HCT116 (cell line): Measurements from ENCODE around the gene INPP5E. TPM values are rescaled to one million over a fixed set of nuclear protein-coding genes. Genes with fewer than 3 reads are reported as not detected.

Experiments
- ATAC-seq: fragments of 200-7000 bp; cut with Tn5 transposase; 2 replicates; pipeline ENCODE4 v1.9.1; 2020; ENCODE audit warnings: mild to moderate bottlenecking, moderate library complexity
- BruUV-seq: library from RNA; stranded (reverse); fragments of 400-500 nt; replicated peaks from 2 replicates; lab custom pipeline; 2021; lab: Mats Ljungman, UMichigan
- CTCF ChIA-PET: fragments of 300-600 bp; sonication (Branson Sonifier 250); formaldehyde crosslinking; loops from one replicate; lab custom pipeline; 2021; ENCODE audit warnings: antibody characterized with exemption; lab: Charles Lee
- POLR2A ChIA-PET: fragments of 300-600, 350-600 bp; sonication (Branson Sonifier 250); formaldehyde crosslinking; loops from one replicate; lab custom pipeline; 2021; ENCODE audit warnings: antibody characterized with exemption; lab: Charles Lee
- RAD21 ChIA-PET, 2 experiments: fragments of 300-600 bp; sonication (Branson Sonifier 250); formaldehyde crosslinking; loops; one replicate each; lab custom pipeline; 2023; ENCODE audit warnings: low total read pairs in 2 of 2; ENCODE audit not compliant: uncharacterized antibody in 2 of 2, unreplicated experiment in 2 of 2, low non-redundant PET in 1 of 2; lab: Charles Lee
- DNase-seq: peaks from one replicate; pipeline ENCODE4 v3.0.0-alpha.2; 2010; ENCODE audit warnings: low read depth, low spot score
- H2AFZ ChIP-seq: fragments of 200-600 bp; shearing (Covaris generic), sonication (generic); 2 replicates; pipeline ENCODE4 v1.6.1; 2017; ENCODE audit warnings: low read depth, mixed run types, mixed read lengths, antibody characterized with exemption, low read length; ENCODE audit not compliant: poor library complexity, severe bottlenecking
- H3K27ac ChIP-seq: 2 replicates; pipeline ENCODE4 v1.5.1; 2012; ENCODE audit warnings: low read depth, low read length
- H3K27me3 ChIP-seq: fragments of 200-600 bp; sonication (generic); 2 replicates; pipeline ENCODE4 v1.6.1; 2016; ENCODE audit warnings: mixed run types, low read length, mixed read lengths; ENCODE audit not compliant: insufficient read depth
- H3K36me3 ChIP-seq, 2 experiments: fragments of 200-500 bp in 1 of 2; fragments of 200-600 bp in 1 of 2; sonication (Bioruptor generic) in 1 of 2; sonication (generic) in 1 of 2; 2 replicates each; pipeline versions ENCODE4 v1.5.1 to v1.6.1; 2014 to 2016; ENCODE audit warnings: low read length in 2 of 2, inconsistent platforms in 1 of 2, mixed read lengths in 1 of 2, mixed run types in 1 of 2; ENCODE audit not compliant: insufficient read depth in 2 of 2, control insufficient read depth in 1 of 2
- H3K4me1 ChIP-seq, 2 experiments: fragments of 200-600 bp in 1 of 2; sonication (generic) in 1 of 2; 2 replicates each; pipeline versions ENCODE4 v1.5.1 to v1.6.1; 2012 to 2017; ENCODE audit warnings: low read length in 2 of 2, inconsistent platforms in 1 of 2, mild to moderate bottlenecking in 1 of 2, mixed read lengths in 1 of 2, mixed run types in 1 of 2, moderate library complexity in 1 of 2; ENCODE audit not compliant: insufficient read depth in 2 of 2, control insufficient read depth in 1 of 2
- H3K4me2 ChIP-seq: fragments of 200-600 bp; sonication (generic); 2 replicates; pipeline ENCODE4 v1.6.1; 2017; ENCODE audit warnings: mixed run types, low read length, mixed read lengths
- H3K4me3 ChIP-seq, 2 experiments: fragments of 200-600 bp in 1 of 2; sonication (generic) in 1 of 2; replicated peaks in 1 of 2; 2 replicates each; pipeline ENCODE4 v1.5.1; 2011 to 2016; ENCODE audit warnings: low read length in 2 of 2, control low read depth in 1 of 2, low read depth in 1 of 2, mild to moderate bottlenecking in 1 of 2, mixed read lengths in 1 of 2, mixed run types in 1 of 2
- H3K79me2 ChIP-seq: fragments of 200-600 bp; sonication (generic); 2 replicates; pipeline ENCODE4 v1.6.1; 2017; ENCODE audit warnings: mild to moderate bottlenecking, mixed run types, low read length, moderate library complexity, mixed read lengths; ENCODE audit not compliant: insufficient read depth
- H3K9ac ChIP-seq: fragments of 200-600 bp; sonication (generic); 2 replicates; pipeline ENCODE4 v1.6.1; 2016; ENCODE audit warnings: low read length, mixed read lengths
- H3K9me2 ChIP-seq: fragments of 200-600 bp; sonication (generic), shearing (Covaris generic); 2 replicates; pipeline ENCODE4 v1.6.1; 2017; ENCODE audit warnings: mixed run types, mild to moderate bottlenecking, moderate library complexity; ENCODE audit not compliant: insufficient read depth
- H3K9me3 ChIP-seq, 2 experiments: fragments of 200-500 bp in 1 of 2; fragments of 200-600 bp in 1 of 2; sonication (Bioruptor generic) in 1 of 2; sonication (generic) in 1 of 2; 2 replicates each; pipeline ENCODE4 v1.6.1; 2014 to 2017; ENCODE audit warnings: low read length in 2 of 2, mixed read lengths in 2 of 2, inconsistent platforms in 1 of 2, low read depth in 1 of 2, mild to moderate bottlenecking in 1 of 2, mixed run types in 1 of 2, moderate library complexity in 1 of 2; ENCODE audit not compliant: control insufficient read depth in 1 of 2, insufficient read depth in 1 of 2
- H4K20me1 ChIP-seq: fragments of 200-600 bp; sonication (generic), shearing (Covaris generic); 2 replicates; pipeline ENCODE4 v1.6.1; 2017; ENCODE audit warnings: mixed run types, mild to moderate bottlenecking, moderate library complexity; ENCODE audit not compliant: insufficient read depth
- ATF3 ChIP-seq: IDR thresholded peaks from 2 replicates; pipeline ENCODE4 v1.6.1; 2012
- EZH2 ChIP-seq: fragments of 200-600 bp; sonication (generic); IDR thresholded peaks from 2 replicates; pipeline ENCODE4 v1.6.1; 2017; ENCODE audit warnings: antibody characterized with exemption, mixed run types
- EZH2phosphoT487 ChIP-seq: fragments of 200-600 bp; IDR thresholded peaks from 2 replicates; pipeline ENCODE4 v1.6.1; 2018; ENCODE audit warnings: antibody characterized with exemption, borderline replicate concordance
- POLR2A ChIP-seq: IDR thresholded peaks from 2 replicates; pipeline ENCODE4 v1.7.0; 2011; ENCODE audit warnings: borderline replicate concordance; ENCODE audit not compliant: insufficient read depth, insufficient read length; ENCODE audit errors: extremely low read depth
- POLR2AphosphoS5 ChIP-seq: IDR thresholded peaks from 2 replicates; pipeline ENCODE4 v1.6.1; 2011; ENCODE audit warnings: mild to moderate bottlenecking, low read depth, low read length, moderate library complexity
- RAD21 ChIP-seq: IDR thresholded peaks from 2 replicates; pipeline ENCODE4 v1.6.1; 2012; ENCODE audit warnings: low read depth, mild to moderate bottlenecking
- ZBTB33 ChIP-seq: IDR thresholded peaks from 2 replicates; pipeline ENCODE4 v1.6.1; 2011; ENCODE audit warnings: mild to moderate bottlenecking, low read length, moderate library complexity; ENCODE audit not compliant: insufficient replicate concordance; ENCODE audit errors: extremely low read depth
- ZFX ChIP-seq: fragments of 450-650 bp; IDR thresholded peaks from 2 replicates; pipeline ENCODE4 v1.6.1; 2017
- intact Hi-C: fragments of 100-400 bp; cut with micrococcal nuclease; formaldehyde crosslinking; loops from 2 replicates; pipeline ENCODE4 v1.10.0; 2022
- total RNA-seq: library from RNA; stranded (reverse); gene quantifications from one replicate; pipeline ENCODE4 v1.2.1, GENCODE V29; 2021; ENCODE audit not compliant: unreplicated experiment
- TF ChIP-seq, protein P1 (sequence below), 3 experiments: fragments of 200-600 bp in 1 of 3; sonication (generic) in 1 of 3; IDR thresholded peaks in 2 of 3; conservative IDR thresholded peaks in 1 of 3; 2 replicates each; pipeline ENCODE4 v1.5.1; 2012 to 2017; ENCODE audit warnings: low read depth in 2 of 3, low read length in 2 of 3, antibody characterized with exemption in 1 of 3, borderline replicate concordance in 1 of 3, control low read depth in 1 of 3, mild to moderate bottlenecking in 1 of 3, mixed read lengths in 1 of 3, mixed run types in 1 of 3, moderate library complexity in 1 of 3; ENCODE audit not compliant: insufficient read depth in 1 of 3

Gene INPP5E
- total RNA-seq, 1 experiment from 2014 or later = 23.8 TPM

- no peaks in the 10 kb centered on the region for H3K9me3 ChIP-seq
- no peak overlapping the region for H3K9ac ChIP-seq
- intact Hi-C loops = no loop called here
- no peak overlapping the region for H3K4me3 ChIP-seq
- ChIA-PET CTCF (no interaction called here), RAD21 (no interaction called here), POLR2A (no interaction called here)
- H2AFZ ChIP-seq = no peak overlapping the region
- ATAC-seq = no peak
- peaks cover 58% of the 10 kb centered on the region for H3K79me2 ChIP-seq
- peaks cover 39 to 53% of the 10 kb centered on the region in 2 experiments for H3K36me3 ChIP-seq
- peaks cover 7 to 16% of the 10 kb centered on the region in 2 experiments for H3K4me1 ChIP-seq
- DNase-seq = no peak
- H3K27ac ChIP-seq = no peak overlapping the region
- BruUV-seq = no TSS peak
- H3K4me2 ChIP-seq = no peak overlapping the region
- H3K9me2 ChIP-seq = no peaks in the 10 kb centered on the region
- no peaks in the 10 kb centered on the region for H3K27me3 ChIP-seq
- TF ChIP-seq, protein P1, sequence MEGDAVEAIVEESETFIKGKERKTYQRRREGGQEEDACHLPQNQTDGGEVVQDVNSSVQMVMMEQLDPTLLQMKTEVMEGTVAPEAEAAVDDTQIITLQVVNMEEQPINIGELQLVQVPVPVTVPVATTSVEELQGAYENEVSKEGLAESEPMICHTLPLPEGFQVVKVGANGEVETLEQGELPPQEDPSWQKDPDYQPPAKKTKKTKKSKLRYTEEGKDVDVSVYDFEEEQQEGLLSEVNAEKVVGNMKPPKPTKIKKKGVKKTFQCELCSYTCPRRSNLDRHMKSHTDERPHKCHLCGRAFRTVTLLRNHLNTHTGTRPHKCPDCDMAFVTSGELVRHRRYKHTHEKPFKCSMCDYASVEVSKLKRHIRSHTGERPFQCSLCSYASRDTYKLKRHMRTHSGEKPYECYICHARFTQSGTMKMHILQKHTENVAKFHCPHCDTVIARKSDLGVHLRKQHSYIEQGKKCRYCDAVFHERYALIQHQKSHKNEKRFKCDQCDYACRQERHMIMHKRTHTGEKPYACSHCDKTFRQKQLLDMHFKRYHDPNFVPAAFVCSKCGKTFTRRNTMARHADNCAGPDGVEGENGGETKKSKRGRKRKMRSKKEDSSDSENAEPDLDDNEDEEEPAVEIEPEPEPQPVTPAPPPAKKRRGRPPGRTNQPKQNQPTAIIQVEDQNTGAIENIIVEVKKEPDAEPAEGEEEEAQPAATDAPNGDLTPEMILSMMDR (IDR thresholded peaks at IDR 0.05 in 2 of 3, conservative IDR thresholded peaks at IDR 0.05 in 1 of 3; ENCODE audit: borderline replicate concordance in 1 of 3, insufficient read depth in 1 of 3, low read depth in 2 of 3, low read length in 2 of 3) = no peak
- TF ChIP-seq EZH2phosphoT487 (no peak), POLR2AphosphoS5 (no peak), POLR2A (no peak), ZFX (no peak), ATF3 (no peak), EZH2 (no peak), RAD21 (no peak), ZBTB33 (no peak)
- no peaks in the 10 kb centered on the region for H4K20me1 ChIP-seq
Measured at GRCh38 chr9:136397643-136398042, 42.0 kb downstream of the INPP5E start.
